HepG2 (cell line): ENCODE measurements around the gene MZF1.

Experiments used
- ARNTL ChIP-seq: sonication (generic); formaldehyde crosslinking; IDR thresholded peaks from 2 replicates; pipeline ENCODE4 v1.4.0; 2020; ENCODE audit warnings: mild to moderate bottlenecking, missing genetic modification reagents
- POLR2AphosphoS5 ChIP-seq: IDR thresholded peaks from 2 replicates; pipeline ENCODE4 v1.6.1; 2012; ENCODE audit warnings: low read depth, low read length

DNA sequence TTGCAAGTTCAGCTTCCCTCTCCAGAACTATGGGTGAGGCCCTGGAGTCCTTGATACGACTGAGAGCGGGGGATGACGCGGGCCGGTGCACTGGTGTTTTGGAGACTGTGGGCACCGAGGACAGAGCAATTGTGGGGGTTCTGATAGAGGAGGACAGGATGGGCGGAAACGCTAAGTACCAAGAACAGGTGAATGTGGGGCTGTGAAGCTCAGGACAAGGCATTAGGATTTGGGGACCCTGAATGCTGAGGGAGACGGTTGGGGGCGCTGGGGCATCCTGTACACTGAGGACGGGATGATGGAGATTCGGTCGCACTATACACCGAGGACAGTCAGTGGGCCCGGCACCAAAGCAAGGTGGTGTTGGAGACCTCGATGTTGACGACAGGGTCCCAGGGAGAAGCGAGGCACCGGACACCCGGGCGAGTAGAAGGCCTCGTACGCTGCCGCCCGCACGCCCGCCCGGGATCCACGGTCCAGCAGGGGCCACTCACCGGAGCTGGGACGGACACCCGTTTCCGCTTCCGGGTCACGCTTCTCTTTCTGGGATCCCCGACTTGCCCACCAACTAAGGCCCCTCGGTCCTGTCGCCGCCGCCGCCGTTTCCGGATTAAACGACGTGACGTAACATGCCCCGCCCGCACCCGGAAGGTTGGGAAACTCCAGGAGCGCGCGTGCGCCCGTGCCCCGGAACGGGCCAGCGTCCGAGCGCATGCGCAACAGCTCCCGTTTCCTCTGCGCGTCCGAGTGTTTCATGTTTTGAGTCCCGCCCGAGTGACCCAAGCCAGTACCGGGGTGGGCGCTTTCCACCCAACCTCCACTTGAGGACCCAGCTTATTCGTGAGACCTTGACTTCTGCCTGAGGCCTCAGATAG is 18.4 kb downstream of the MZF1 start, which contains the start of gene CHMP2A:
- 0 out of 2 replicates have a peak, but pooled peaks have one; percentile 39 for TF ChIP-seq ARNTL (CRISPR knock-in tag)
- TF ChIP-seq POLR2AphosphoS5, result peak; percentile 50
